Right renal pelvis (tissue), 4 donors: Measurements from ENCODE around the gene SAA2. TPM values are rescaled to one million over a fixed set of nuclear protein-coding genes. Genes with fewer than 3 reads are reported as not detected.
"Not testable (repeated sequence)": the region's sequence is repeated elsewhere in the genome, so short reads cannot be mapped to it uniquely, and the experiment has no call there.

ENCODE experiments used
- DNase-seq, 4 donors: peaks; one replicate each; pipeline ENCODE4 v3.0.0-alpha.2; 2013; ENCODE audit warnings: low read depth in 4 of 4, low spot score in 3 of 4, missing footprints in 1 of 4
- polyA plus RNA-seq, 4 donors: library from polyadenylated mRNA; unstranded; fragments of 120-200 nt; gene quantifications; one replicate each; pipeline ENCODE4 v1.2.1, GENCODE V29; 2013; ENCODE audit not compliant: insufficient read length in 4 of 4

SAA2 gene
- under 1 TPM in 1 of 4 donors, not detected in 3; 0.20 TPM for polyA plus RNA-seq

- DNase-seq, result no peak
Measured at GRCh38 chr11:18248561-18248960, at the start of gene SAA2. TSS of gene SAA2 (minus strand) at chr11:18248668. CDS start at chr11:18248011, 657 bp downstream.

GRCh38 chr11:18295316-18295715, 46.8 kb upstream of the SAA2 start:
- DNase-seq, result no peak

GRCh38 chr11:18294862-18295261, 46.4 kb upstream of the SAA2 start:
- no peak for DNase-seq

- no peak for DNase-seq
Measured at GRCh38 chr11:18288911-18289310, 40.4 kb upstream of the SAA2 start.

- DNase-seq, result no peak
Measured at GRCh38 chr11:18285841-18286240, 37.4 kb upstream of the SAA2 start.

GRCh38 chr11:18282626-18283025, 34.2 kb upstream of the SAA2 start:
- no peak for DNase-seq

- DNase-seq, result no peak
Measured at GRCh38 chr11:18280438-18281045, 32.1 kb upstream of the SAA2 start.

- DNase-seq, result no peak
Measured at GRCh38 chr11:18277565-18278271, 29.2 kb upstream of the SAA2 start.

DNA sequence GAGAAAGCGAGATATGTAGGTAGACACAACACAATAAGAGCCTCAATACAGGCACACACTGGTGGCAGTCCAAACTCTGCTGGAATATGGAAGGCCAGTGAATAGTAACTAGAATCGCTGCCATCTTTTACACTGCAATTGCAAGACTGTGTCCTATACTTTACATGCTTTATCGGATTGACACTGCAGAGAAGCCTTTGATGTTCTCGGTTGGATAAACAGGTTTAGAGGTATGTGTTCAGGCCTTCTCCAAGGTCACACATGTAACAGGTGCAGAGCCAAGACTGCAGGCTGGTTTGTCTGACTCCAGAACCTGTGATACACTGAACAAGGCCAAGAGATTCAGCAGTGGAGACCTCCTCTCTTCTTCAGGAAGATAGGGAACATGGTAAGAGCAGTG, 22.7 kb upstream of the SAA2 start:
- no peak for DNase-seq

- no peak for DNase-seq
Measured at GRCh38 chr11:18270102-18270501, 21.6 kb upstream of the SAA2 start.

DNA sequence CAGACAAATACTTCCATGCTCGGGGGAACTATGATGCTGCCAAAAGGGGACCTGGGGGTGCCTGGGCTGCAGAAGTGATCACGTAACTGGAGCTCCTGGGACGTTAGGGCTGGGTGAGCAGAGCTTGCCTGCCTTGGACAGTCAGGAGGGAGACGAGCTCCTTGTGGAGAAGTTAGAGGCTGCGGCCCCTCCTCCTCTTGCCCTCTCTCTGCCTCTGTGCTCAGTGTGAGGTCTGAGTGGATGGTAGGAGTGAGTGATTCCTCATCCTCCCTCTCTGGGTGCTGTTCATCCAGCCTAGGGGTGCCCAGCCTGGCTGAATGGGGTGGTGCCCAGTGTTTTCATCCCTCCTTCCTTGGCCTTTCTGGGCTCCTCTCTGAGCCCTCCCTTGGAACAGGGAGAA, 20.8 kb upstream of the SAA2 start:
- DNase-seq, result not testable (repeated sequence)

- DNase-seq, result not testable (repeated sequence)
Measured at GRCh38 chr11:18267335-18268133, 19.1 kb upstream of the SAA2 start.

- DNase-seq, result no peak
Measured at GRCh38 chr11:18265949-18266348, 17.5 kb upstream of the SAA2 start, which contains the start of gene SAA1. TSS of gene SAA1 (plus strand) at chr11:18266264. CDS start at chr11:18266888, 624 bp downstream.

GRCh38 chr11:18264677-18265555, 16.4 kb upstream of the SAA2 start:
- no peak for DNase-seq

DNA sequence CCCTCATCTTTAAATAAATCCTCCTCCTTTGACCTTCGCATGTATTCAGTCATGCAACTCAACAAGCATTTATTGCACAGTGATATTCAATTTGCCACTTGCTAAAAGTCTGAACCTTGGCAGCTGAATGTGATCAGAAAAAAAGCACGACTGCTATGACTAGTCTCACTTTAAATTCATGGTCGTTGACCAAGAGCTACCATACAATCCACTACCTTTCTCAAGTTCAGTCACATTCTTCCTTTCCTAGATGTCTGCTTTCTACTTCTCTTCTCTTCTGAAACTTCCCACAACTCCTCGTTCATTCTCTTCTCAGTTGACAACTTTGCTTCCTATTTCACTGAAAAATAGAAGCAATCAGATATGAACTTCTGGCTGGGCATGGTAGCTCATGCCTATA, 15.6 kb upstream of the SAA2 start:
- no peak for DNase-seq

DNA sequence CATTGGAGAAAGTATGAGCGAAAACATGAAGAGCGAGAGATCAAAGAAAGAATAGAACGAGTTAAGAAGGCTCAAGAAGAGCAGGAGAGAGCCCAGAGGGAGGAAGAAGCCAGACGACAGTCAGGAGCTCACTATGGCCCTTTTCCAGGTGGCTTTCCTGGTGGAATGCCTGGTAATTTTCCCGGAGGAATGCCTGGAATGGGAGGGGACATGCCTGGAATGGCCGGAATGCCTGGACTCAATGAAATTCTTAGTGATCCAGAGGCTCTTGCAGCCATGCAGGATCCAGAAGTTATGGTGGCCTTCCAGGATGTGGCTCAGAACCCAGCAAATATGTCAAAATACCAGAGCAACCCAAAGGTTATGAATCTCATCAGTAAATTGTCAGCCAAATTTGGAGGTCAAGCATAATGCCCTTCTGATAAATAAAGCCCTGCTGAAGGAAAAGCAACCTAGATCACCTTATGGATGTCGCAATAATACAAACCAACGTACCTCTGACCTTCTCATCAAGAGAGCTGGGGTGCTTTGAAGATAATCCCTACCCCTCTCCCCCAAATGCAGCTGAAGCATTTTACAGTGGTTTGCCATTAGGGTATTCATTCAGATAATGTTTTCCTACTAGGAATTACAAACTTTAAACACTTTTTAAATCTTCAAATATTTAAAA, 14.3 kb upstream of the SAA2 start:
- DNase-seq, result not testable (repeated sequence)

- no peak for DNase-seq
Measured at GRCh38 chr11:18261721-18262120, 13.3 kb upstream of the SAA2 start.

DNA sequence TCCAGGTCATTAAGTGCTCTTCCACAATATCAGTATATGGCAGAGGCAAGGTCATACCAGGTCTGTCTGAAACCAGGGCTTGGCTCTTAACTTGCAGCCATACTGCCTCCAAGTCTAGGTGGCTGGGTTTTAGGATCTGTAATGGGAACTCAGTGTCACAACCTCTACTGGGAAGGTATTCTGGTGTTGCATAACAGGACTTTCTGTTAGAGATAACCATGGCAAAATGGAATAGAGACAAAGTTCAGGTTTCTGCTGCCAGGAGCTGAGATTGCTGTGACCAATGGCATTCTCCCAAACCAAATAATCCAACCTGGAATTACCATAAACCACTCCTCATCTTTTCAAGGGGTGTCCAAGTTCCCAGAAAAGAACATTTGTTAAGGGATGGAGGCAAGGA, 10.8 kb upstream of the SAA2 start:
- no peak for DNase-seq

GRCh38 chr11:18254781-18255361, 6.4 kb upstream of the SAA2 start:
- no peak for DNase-seq
